ENCODE measurements around the gene ATP6V0E2.

Gene ATP6V0E2

DNA sequence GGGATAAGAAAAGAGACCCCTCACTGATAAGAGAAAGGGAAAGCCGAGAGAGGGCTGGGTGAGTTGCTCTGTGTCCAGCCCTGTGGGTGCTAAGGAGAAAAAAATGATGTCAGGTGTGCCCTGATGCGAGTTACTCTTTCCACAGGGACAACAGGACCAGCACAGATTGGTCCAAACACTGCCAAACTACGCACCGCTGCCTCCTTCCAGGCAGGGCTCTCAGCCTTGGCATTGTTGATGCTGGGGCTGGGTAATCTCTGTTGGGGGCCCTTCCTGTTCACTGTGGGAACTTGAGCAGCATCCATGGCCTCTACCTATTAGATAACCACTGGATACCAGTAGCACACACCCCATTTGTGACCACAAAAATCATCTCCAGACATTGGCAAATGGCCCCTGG lies 10.3 kb upstream of the ATP6V0E2 start:
- TF ChIP-seq, protein P1, sequence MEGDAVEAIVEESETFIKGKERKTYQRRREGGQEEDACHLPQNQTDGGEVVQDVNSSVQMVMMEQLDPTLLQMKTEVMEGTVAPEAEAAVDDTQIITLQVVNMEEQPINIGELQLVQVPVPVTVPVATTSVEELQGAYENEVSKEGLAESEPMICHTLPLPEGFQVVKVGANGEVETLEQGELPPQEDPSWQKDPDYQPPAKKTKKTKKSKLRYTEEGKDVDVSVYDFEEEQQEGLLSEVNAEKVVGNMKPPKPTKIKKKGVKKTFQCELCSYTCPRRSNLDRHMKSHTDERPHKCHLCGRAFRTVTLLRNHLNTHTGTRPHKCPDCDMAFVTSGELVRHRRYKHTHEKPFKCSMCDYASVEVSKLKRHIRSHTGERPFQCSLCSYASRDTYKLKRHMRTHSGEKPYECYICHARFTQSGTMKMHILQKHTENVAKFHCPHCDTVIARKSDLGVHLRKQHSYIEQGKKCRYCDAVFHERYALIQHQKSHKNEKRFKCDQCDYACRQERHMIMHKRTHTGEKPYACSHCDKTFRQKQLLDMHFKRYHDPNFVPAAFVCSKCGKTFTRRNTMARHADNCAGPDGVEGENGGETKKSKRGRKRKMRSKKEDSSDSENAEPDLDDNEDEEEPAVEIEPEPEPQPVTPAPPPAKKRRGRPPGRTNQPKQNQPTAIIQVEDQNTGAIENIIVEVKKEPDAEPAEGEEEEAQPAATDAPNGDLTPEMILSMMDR (IDR thresholded peaks at IDR 0.05; ENCODE audit: low read length), result no peak
- TF ChIP-seq EZH2phosphoT487 (IDR thresholded peaks at IDR 0.05; ENCODE audit: low read length) (no peak), EZH2 (optimal IDR thresholded peaks at IDR 0.05; ENCODE audit: low read depth, low read length) (no peak)
- H4K20me1 ChIP-seq (ENCODE audit: insufficient read depth, low read length), result no peaks in the 10 kb centered on the region
- H3K79me2 ChIP-seq (ENCODE audit: low read length), result no peaks in the 10 kb centered on the region
- no peaks in the 10 kb centered on the region for H3K9me2 ChIP-seq (replicated peaks; ENCODE audit: insufficient read depth, low read length)
- DNase-seq, result no peak
- no peak overlapping the region for H3K27ac ChIP-seq (ENCODE audit: low read length)
- no peak overlapping the region for H3K9ac ChIP-seq (ENCODE audit: low read length)
- no peak overlapping the region for H3K4me3 ChIP-seq (ENCODE audit: low read length)
- no peaks in the 10 kb centered on the region for H3K9me3 ChIP-seq (replicated peaks; ENCODE audit: insufficient read depth, low read length)
- no peak overlapping the region for H2AFZ ChIP-seq (ENCODE audit: low read length)
- no peaks in the 10 kb centered on the region for H3K36me3 ChIP-seq (replicated peaks; ENCODE audit: insufficient read depth, low read length)
- no peak overlapping the region for H3K4me2 ChIP-seq (ENCODE audit: low read depth, low read length)
- H3K4me1 ChIP-seq (ENCODE audit: low read length), result peaks cover 22% of the 10 kb centered on the region
- no peaks in the 10 kb centered on the region for H3K27me3 ChIP-seq (replicated peaks; ENCODE audit: insufficient read depth, low read length)
- no peaks in the 10 kb centered on the region for H3F3A ChIP-seq (ENCODE audit: insufficient read depth, low read length)

DNA sequence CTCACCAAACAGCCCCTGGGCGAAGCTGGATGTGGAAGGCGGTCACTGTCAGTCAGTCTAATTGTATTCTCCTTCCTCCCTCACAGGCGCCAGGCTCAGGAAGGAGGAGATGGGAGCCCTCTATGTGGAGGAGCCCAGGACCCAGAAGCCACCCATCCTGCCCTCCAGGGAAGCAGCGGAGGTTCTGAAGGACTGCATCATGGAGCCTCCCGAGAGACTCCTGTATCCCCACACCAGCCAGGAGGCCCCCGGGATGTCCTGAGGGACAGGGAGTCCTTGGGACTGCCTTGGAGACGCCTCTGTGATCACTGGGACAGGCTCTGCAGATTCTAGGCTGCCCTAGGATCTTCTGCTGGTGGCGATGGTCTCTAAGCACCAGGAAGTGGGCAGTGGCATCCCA lies 9.7 kb upstream of the ATP6V0E2 start:
- no peak overlapping the region for H2AFZ ChIP-seq (ENCODE audit: low read length)
- H3K4me1 ChIP-seq (ENCODE audit: low read length), result peaks cover 27% of the 10 kb centered on the region
- no peak overlapping the region for H3K4me3 ChIP-seq (ENCODE audit: low read length)
- no peaks in the 10 kb centered on the region for H3F3A ChIP-seq (ENCODE audit: insufficient read depth, low read length)
- no peak overlapping the region for H3K4me2 ChIP-seq (ENCODE audit: low read depth, low read length)
- H3K27me3 ChIP-seq (replicated peaks; ENCODE audit: insufficient read depth, low read length), result no peaks in the 10 kb centered on the region
- H3K79me2 ChIP-seq (ENCODE audit: low read length), result no peaks in the 10 kb centered on the region
- no peaks in the 10 kb centered on the region for H3K36me3 ChIP-seq (replicated peaks; ENCODE audit: insufficient read depth, low read length)
- DNase-seq, result no peak
- TF ChIP-seq EZH2 (optimal IDR thresholded peaks at IDR 0.05; ENCODE audit: low read depth, low read length) (no peak), EZH2phosphoT487 (IDR thresholded peaks at IDR 0.05; ENCODE audit: low read length) (no peak)
- TF ChIP-seq, protein P1 (IDR thresholded peaks at IDR 0.05; ENCODE audit: low read length), result no peak
- H3K9me3 ChIP-seq (replicated peaks; ENCODE audit: insufficient read depth, low read length), result no peaks in the 10 kb centered on the region
- H3K9ac ChIP-seq (ENCODE audit: low read length), result no peak overlapping the region
- H3K27ac ChIP-seq (ENCODE audit: low read length), result no peak overlapping the region
- H4K20me1 ChIP-seq (ENCODE audit: insufficient read depth, low read length), result no peaks in the 10 kb centered on the region
- no peaks in the 10 kb centered on the region for H3K9me2 ChIP-seq (replicated peaks; ENCODE audit: insufficient read depth, low read length)

DNA sequence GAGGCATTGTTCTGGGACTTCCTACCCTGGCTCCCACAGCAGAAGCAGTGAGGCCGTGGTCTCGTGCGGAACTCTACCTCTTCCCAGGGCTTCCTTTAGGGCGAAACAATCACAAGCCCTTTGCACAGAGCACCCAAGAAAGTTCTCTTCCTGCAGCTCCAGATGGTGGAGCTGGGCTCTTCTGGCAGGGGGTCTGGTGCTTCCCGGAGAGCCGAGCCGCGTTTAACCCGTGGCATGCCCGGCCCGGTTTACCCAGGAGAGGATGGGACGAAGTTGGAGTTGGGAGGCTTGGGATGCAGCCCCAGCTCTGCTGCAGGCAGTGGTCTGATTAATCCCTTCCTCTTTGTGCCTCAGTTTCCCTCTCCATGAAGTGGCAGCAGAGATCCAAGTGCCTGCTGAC lies 9.0 kb upstream of the ATP6V0E2 start:
- Histone ChIP-seq H3K9me2 (replicated peaks; ENCODE audit: insufficient read depth, low read length) (no peaks in the 10 kb centered on the region), H3K4me1 (ENCODE audit: low read length) (peaks cover 34% of the 10 kb centered on the region), H3K9ac (ENCODE audit: low read length) (no peak overlapping the region), H3K27me3 (replicated peaks; ENCODE audit: insufficient read depth, low read length) (no peaks in the 10 kb centered on the region), H4K20me1 (ENCODE audit: insufficient read depth, low read length) (no peaks in the 10 kb centered on the region), H3F3A (ENCODE audit: insufficient read depth, low read length) (no peaks in the 10 kb centered on the region), H3K4me2 (ENCODE audit: low read depth, low read length) (no peak overlapping the region), H3K4me3 (ENCODE audit: low read length) (no peak overlapping the region), H3K9me3 (replicated peaks; ENCODE audit: insufficient read depth, low read length) (no peaks in the 10 kb centered on the region), H3K27ac (ENCODE audit: low read length) (no peak overlapping the region), H2AFZ (ENCODE audit: low read length) (no peak overlapping the region), H3K79me2 (ENCODE audit: low read length) (no peaks in the 10 kb centered on the region), H3K36me3 (replicated peaks; ENCODE audit: insufficient read depth, low read length) (no peaks in the 10 kb centered on the region)
- TF ChIP-seq EZH2phosphoT487 (IDR thresholded peaks at IDR 0.05; ENCODE audit: low read length), result no peak
- no peak for TF ChIP-seq EZH2 (optimal IDR thresholded peaks at IDR 0.05; ENCODE audit: low read depth, low read length)
- TF ChIP-seq, protein P1 (IDR thresholded peaks at IDR 0.05; ENCODE audit: low read length), result no peak
- no peak for DNase-seq

All from MM.1S (cell line).